SK-N-SH (cell line): ENCODE data around the gene ASH1L.

Source experiments
- CTCF ChIP-seq: fragments of 200-600 bp; sonication (generic); IDR thresholded peaks from 2 replicates; pipeline ENCODE4 v1.6.1; 2017; ENCODE audit warnings: antibody characterized with exemption, mild to moderate bottlenecking, moderate library complexity
- EZH2phosphoT487 ChIP-seq: fragments of 200-600 bp; sonication (generic); IDR thresholded peaks from 2 replicates; pipeline ENCODE4 v1.6.1; 2017; ENCODE audit warnings: low read depth, mixed run types, mild to moderate bottlenecking, antibody characterized with exemption, moderate library complexity, borderline replicate concordance
- GABPA ChIP-seq: IDR thresholded peaks from 2 replicates; pipeline ENCODE4 v1.4.0; 2012; ENCODE audit warnings: low read depth, mild to moderate bottlenecking
- GATA2 ChIP-seq: sonication (generic); formaldehyde crosslinking; IDR thresholded peaks from 2 replicates; pipeline ENCODE4 v1.5.0; 2020; ENCODE audit warnings: mild to moderate bottlenecking, missing genetic modification reagents
- MXI1 ChIP-seq: IDR thresholded peaks from 2 replicates; pipeline ENCODE4 v1.6.1; 2012; ENCODE audit warnings: mild to moderate bottlenecking, low read depth, low read length, improper control_type of control experiment
- NFIC ChIP-seq: IDR thresholded peaks from 2 replicates; pipeline ENCODE4 v1.4.0; 2012; ENCODE audit warnings: borderline replicate concordance
- RAD21 ChIP-seq: IDR thresholded peaks from 2 replicates; pipeline ENCODE4 v1.6.1; 2012; ENCODE audit warnings: mild to moderate bottlenecking, low read length
- RCOR1 ChIP-seq: fragments of 150-350 bp; IDR thresholded peaks from 2 replicates; pipeline ENCODE4 v1.6.1; 2017; ENCODE audit warnings: antibody characterized with exemption, low read length
- REST ChIP-seq: IDR thresholded peaks from 2 replicates; pipeline ENCODE4 v1.6.1; 2012; ENCODE audit warnings: mild to moderate bottlenecking, low read depth, low read length, moderate library complexity
- USF1 ChIP-seq: IDR thresholded peaks from 2 replicates; pipeline ENCODE4 v1.4.0; 2012; ENCODE audit warnings: low read depth, borderline replicate concordance
- USF2 ChIP-seq: fragments of 150-350 bp; IDR thresholded peaks from 2 replicates; pipeline ENCODE4 v1.6.1; 2017; ENCODE audit warnings: antibody characterized with exemption, low read length, low read depth, borderline replicate concordance

GRCh38 chr1:155522069-155522468, 40.5 kb downstream of the ASH1L start:
- TF ChIP-seq CTCF: no peak
- no peak for TF ChIP-seq USF2
- TF ChIP-seq GABPA: no peak
- no peak for TF ChIP-seq MXI1
- no peak for TF ChIP-seq EZH2phosphoT487
- no peak for TF ChIP-seq RCOR1
- no peak for TF ChIP-seq GATA2 (CRISPR knock-in tag)
- no peak for TF ChIP-seq USF1
- no peak for TF ChIP-seq NFIC
- no peak for TF ChIP-seq RAD21
- TF ChIP-seq REST: no peak
